Ascending aorta (tissue), 2 donors: ENCODE measurements around the gene HYAL1. TPM values are rescaled to one million over a fixed set of nuclear protein-coding genes. Genes with fewer than 3 reads are reported as not detected.

ENCODE experiments used
- DNase-seq, 2 donors: peaks; one replicate each; pipeline ENCODE4 v3.0.0-alpha.2; 2019; ENCODE audit warnings: low spot score in 2 of 2
- H3K27ac ChIP-seq, 2 donors: fragments of 200-600 bp; sonication (generic); one replicate each; pipeline ENCODE4 v1.5.1; 2016 to 2017; ENCODE audit warnings: mild to moderate bottlenecking in 1 of 2
- H3K27me3 ChIP-seq: fragments of 200-600 bp; sonication (generic); one replicate; pipeline ENCODE4 v1.5.1; 2017
- H3K36me3 ChIP-seq, 2 donors: fragments of 200-600 bp; sonication (generic); one replicate each; pipeline ENCODE4 v1.5.1; 2016
- H3K4me1 ChIP-seq, 2 donors: fragments of 200-600 bp; sonication (generic); one replicate each; pipeline ENCODE4 v1.5.1; 2016 to 2017; ENCODE audit warnings: mild to moderate bottlenecking in 1 of 2
- H3K4me3 ChIP-seq, 2 donors: fragments of 200-600 bp; sonication (generic); one replicate each; pipeline ENCODE4 v1.5.1; 2016 to 2017; ENCODE audit warnings: mild to moderate bottlenecking in 1 of 2
- H3K9me3 ChIP-seq, 2 donors: fragments of 200-600 bp; sonication (generic); one replicate each; pipeline ENCODE4 v1.5.1; 2016
- CTCF ChIP-seq, 3 experiments: fragments of 200-600 bp in 2 of 3; fragments of 450-650 bp in 1 of 3; sonication (generic) in 2 of 3; IDR thresholded peaks; one replicate each; pipeline ENCODE4 v1.5.1; 2016 to 2019; ENCODE audit warnings: antibody characterized with exemption in 3 of 3, mild to moderate bottlenecking in 1 of 3, moderate library complexity in 1 of 3
- intact Hi-C: fragments of 100-400 bp; cut with DNase I; formaldehyde crosslinking; loops from one replicate; pipeline ENCODE4 v1.15.1; 2023
- total RNA-seq: library from RNA; depleted of rRNA; stranded (reverse); fragments of >200 nt; gene quantifications from one replicate; pipeline ENCODE4 v1.1.0, GENCODE V29; 2016

Gene HYAL1
- total RNA-seq, 1 donor from 2014 or later: 49.5 TPM

GRCh38 chr3:50292159-50293078 lies 11.0 kb downstream of the HYAL1 start, which contains the start of gene IFRD2:
IFRD2 (minus strand) TSS chr3:50292429; CDS start chr3:50292274, 155 bp downstream.
- no peak for TF ChIP-seq CTCF (IDR thresholded peaks at IDR 0.05)
- intact Hi-C loops: no loop called here
- peak within 1 kb of the TSS; percentile 82 to 84 for H3K4me3 ChIP-seq
- peak; percentile 93 to 98 for DNase-seq
- peaks cover 20 to 37% of the 10 kb centered on the region in 2 donors for H3K36me3 ChIP-seq
- peak within 1 kb of the TSS; percentile 85 to 89 for H3K27ac ChIP-seq
- H3K4me1 ChIP-seq: peaks cover 0 to 21% of the 10 kb centered on the region in 2 donors
- H3K27me3 ChIP-seq: no peaks in the 10 kb centered on the region
- no peaks in the 10 kb centered on the region for H3K9me3 ChIP-seq

- Histone ChIP-seq H3K4me1 (peaks cover 0 to 21% of the 10 kb centered on the region in 2 donors), H3K27me3 (no peaks in the 10 kb centered on the region), H3K4me3 (no peak overlapping the region), H3K9me3 (no peaks in the 10 kb centered on the region), H3K36me3 (peaks cover 25 to 35% of the 10 kb centered on the region in 2 donors), H3K27ac (no peak overlapping the region)
- no peak for TF ChIP-seq CTCF (IDR thresholded peaks at IDR 0.05)
- peak in 1 of 2 donors; percentile 63 for DNase-seq
- intact Hi-C loops: no loop called here
These were observed 13.2 kb downstream of the HYAL1 start for GRCh38 chr3:50290161-50290641.

- Histone ChIP-seq H3K27me3 (no peaks in the 10 kb centered on the region), H3K4me1 (peaks cover 0 to 21% of the 10 kb centered on the region in 2 donors), H3K36me3 (peaks cover 25 to 35% of the 10 kb centered on the region in 2 donors), H3K9me3 (no peaks in the 10 kb centered on the region), H3K4me3 (no peak overlapping the region), H3K27ac (no peak overlapping the region)
- DNase-seq: no peak
- TF ChIP-seq CTCF (IDR thresholded peaks at IDR 0.05): no peak
- intact Hi-C loops: no loop called here
These were observed 14.2 kb downstream of the HYAL1 start for GRCh38 chr3:50289130-50289529.

- Histone ChIP-seq H3K4me3 (no peak overlapping the region), H3K36me3 (peaks cover 25 to 35% of the 10 kb centered on the region in 2 donors), H3K27ac (no peak overlapping the region), H3K27me3 (no peaks in the 10 kb centered on the region), H3K9me3 (no peaks in the 10 kb centered on the region), H3K4me1 (peaks cover 0 to 21% of the 10 kb centered on the region in 2 donors)
- no peak for TF ChIP-seq CTCF (IDR thresholded peaks at IDR 0.05)
- DNase-seq: no peak
- intact Hi-C loops: no loop called here
These were observed 14.9 kb downstream of the HYAL1 start for GRCh38 chr3:50288387-50289007.

GRCh38 chr3:50287262-50287661 lies 16.1 kb downstream of the HYAL1 start:
- no peak for DNase-seq

More at GRCh38 chr3:50287262-50287661, 16.1 kb downstream of the HYAL1 start:
- TF ChIP-seq CTCF (IDR thresholded peaks at IDR 0.05): no peak
- Histone ChIP-seq H3K4me3 (no peak overlapping the region), H3K4me1 (peaks cover 0 to 11% of the 10 kb centered on the region in 2 donors), H3K27me3 (no peaks in the 10 kb centered on the region), H3K9me3 (no peaks in the 10 kb centered on the region), H3K27ac (no peak overlapping the region), H3K36me3 (peaks cover 25 to 35% of the 10 kb centered on the region in 2 donors)
- intact Hi-C loops: no loop called here
